Activated CD4-positive, alpha-beta T cell treated with anti-CD3 and anti-CD28 coated beads, Interleukin-2, amount 50 U/mL, for 48 hours (primary cell): Measurements from ENCODE around the gene ACP4.
"Not testable (repeated sequence)": the region's sequence is repeated elsewhere in the genome, so short reads cannot be mapped to it uniquely, and the experiment has no call there.

Experiments
- DNase-seq, 2 experiments: peaks; one replicate each; pipeline ENCODE4 v3.0.0-alpha.2; 2020

Gene ACP4

GRCh38 chr19:50797781-50798658 lies 7.8 kb downstream of the ACP4 start:
- DNase-seq, result no peak

- DNase-seq, result no peak
Measured at GRCh38 chr19:50798659-50799546, 8.7 kb downstream of the ACP4 start.

GRCh38 chr19:50799547-50799851 lies 9.3 kb downstream of the ACP4 start:
- no peak for DNase-seq

GRCh38 chr19:50801107-50801506 lies 10.9 kb downstream of the ACP4 start:
- no peak for DNase-seq

GRCh38 chr19:50803633-50804419 lies 13.6 kb downstream of the ACP4 start:
- DNase-seq, result peak; percentile 42 to 49

GRCh38 chr19:50804420-50805272 lies 14.4 kb downstream of the ACP4 start:
- peak; percentile 99 for DNase-seq

- DNase-seq, result no peak
Measured at GRCh38 chr19:50808856-50809255, 18.6 kb downstream of the ACP4 start.

GRCh38 chr19:50811622-50812238 lies 21.5 kb downstream of the ACP4 start:
- DNase-seq, result not testable (repeated sequence)

- DNase-seq, result no peak
Measured at GRCh38 chr19:50812474-50812873, 22.3 kb downstream of the ACP4 start.

GRCh38 chr19:50814883-50815282 lies 24.7 kb downstream of the ACP4 start:
- no peak for DNase-seq

GRCh38 chr19:50815439-50815838 lies 25.2 kb downstream of the ACP4 start:
- DNase-seq, result no peak

GRCh38 chr19:50817941-50818858 lies 28.0 kb downstream of the ACP4 start:
- DNase-seq, result peak; percentile 77 to 83

GRCh38 chr19:50818859-50819472 lies 28.8 kb downstream of the ACP4 start:
- no peak for DNase-seq

- DNase-seq, result no peak
Measured at GRCh38 chr19:50819636-50820035, 29.4 kb downstream of the ACP4 start.

GRCh38 chr19:50820086-50820485 lies 29.9 kb downstream of the ACP4 start:
- DNase-seq, result no peak

GRCh38 chr19:50820549-50821247 lies 30.5 kb downstream of the ACP4 start:
- DNase-seq, result no peak

- no peak for DNase-seq
Measured at GRCh38 chr19:50821248-50821612, 31.0 kb downstream of the ACP4 start.

GRCh38 chr19:50821622-50822021 lies 31.4 kb downstream of the ACP4 start:
- DNase-seq, result no peak

- DNase-seq, result no peak
Measured at GRCh38 chr19:50822661-50823208, 32.5 kb downstream of the ACP4 start.
